OCI-LY7 (cell line): ENCODE measurements around the gene P2RX1.

ENCODE experiments used
- EZH2phosphoT487 ChIP-seq: fragments of 200-600 bp; sonication (generic); IDR thresholded peaks from 2 replicates; pipeline ENCODE4 v1.6.1; 2018; ENCODE audit warnings: low read depth, borderline replicate concordance, mild to moderate bottlenecking, mixed run types, antibody characterized with exemption, low read length, moderate library complexity, mixed read lengths
- TF ChIP-seq, protein P1 (sequence below): fragments of 200-600 bp; sonication (generic); conservative IDR thresholded peaks from 2 replicates; pipeline ENCODE4 v1.5.1; 2014; ENCODE audit warnings: mild to moderate bottlenecking, antibody characterized with exemption, low read length, moderate library complexity, mixed read lengths

DNA sequence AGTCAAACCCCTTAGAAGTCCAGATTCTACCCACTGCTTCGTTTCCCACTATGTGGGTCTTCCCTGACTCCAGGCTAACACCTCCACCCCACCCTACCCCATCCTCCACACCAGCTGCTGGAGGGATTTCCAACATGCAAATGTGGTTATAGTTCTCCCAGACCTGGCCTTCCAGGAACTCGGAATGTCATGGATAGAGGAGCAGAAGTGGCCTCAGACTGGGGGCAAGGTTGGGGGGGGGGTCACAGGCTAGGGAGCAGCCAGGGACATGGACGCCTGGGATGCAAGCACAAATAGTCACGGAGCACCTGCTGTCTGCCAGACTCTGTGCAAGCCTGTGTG, 25.4 kb downstream of the P2RX1 start:
- TF ChIP-seq, protein P1, sequence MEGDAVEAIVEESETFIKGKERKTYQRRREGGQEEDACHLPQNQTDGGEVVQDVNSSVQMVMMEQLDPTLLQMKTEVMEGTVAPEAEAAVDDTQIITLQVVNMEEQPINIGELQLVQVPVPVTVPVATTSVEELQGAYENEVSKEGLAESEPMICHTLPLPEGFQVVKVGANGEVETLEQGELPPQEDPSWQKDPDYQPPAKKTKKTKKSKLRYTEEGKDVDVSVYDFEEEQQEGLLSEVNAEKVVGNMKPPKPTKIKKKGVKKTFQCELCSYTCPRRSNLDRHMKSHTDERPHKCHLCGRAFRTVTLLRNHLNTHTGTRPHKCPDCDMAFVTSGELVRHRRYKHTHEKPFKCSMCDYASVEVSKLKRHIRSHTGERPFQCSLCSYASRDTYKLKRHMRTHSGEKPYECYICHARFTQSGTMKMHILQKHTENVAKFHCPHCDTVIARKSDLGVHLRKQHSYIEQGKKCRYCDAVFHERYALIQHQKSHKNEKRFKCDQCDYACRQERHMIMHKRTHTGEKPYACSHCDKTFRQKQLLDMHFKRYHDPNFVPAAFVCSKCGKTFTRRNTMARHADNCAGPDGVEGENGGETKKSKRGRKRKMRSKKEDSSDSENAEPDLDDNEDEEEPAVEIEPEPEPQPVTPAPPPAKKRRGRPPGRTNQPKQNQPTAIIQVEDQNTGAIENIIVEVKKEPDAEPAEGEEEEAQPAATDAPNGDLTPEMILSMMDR: no peak
- TF ChIP-seq EZH2phosphoT487: no peak
